H1 (cell line): ENCODE results near the gene CDH18. TPM values are rescaled to one million over a fixed set of nuclear protein-coding genes. Genes with fewer than 3 reads are reported as not detected.

Experiments used
- CTCF ChIA-PET: fragments of 300-600 bp; sonication (Branson Sonifier 250); formaldehyde crosslinking; loops from one replicate; lab custom pipeline; 2021; ENCODE audit not compliant: partially characterized antibody; lab: Charles Lee
- POLR2A ChIA-PET: fragments of 300-600 bp; sonication (Branson Sonifier 250); formaldehyde crosslinking; loops from one replicate; lab custom pipeline; 2021; ENCODE audit warnings: inconsistent platforms; ENCODE audit not compliant: partially characterized antibody; lab: Charles Lee
- DNase-seq, 2 experiments: peaks; one replicate each; pipeline versions ENCODE4 v3.0.0 to v3.0.0-alpha.2; 2010 to 2022; ENCODE audit warnings: low spot score in 2 of 2, low read depth in 1 of 2, mixed read lengths in 1 of 2
- FAIRE-seq: peaks from 2 replicates; lab custom pipeline; 2011; peaks lifted over from hg19 to GRCh38; lab: Jason Lieb, UNC
- H2AFZ ChIP-seq: 2 replicates; pipeline ENCODE4 v1.8.1; 2012; ENCODE audit warnings: low read length, inconsistent platforms
- H2AK5ac ChIP-seq: 2 replicates; pipeline ENCODE4 v1.6.1; 2013; ENCODE audit warnings: low read depth, low read length
- H2BK120ac ChIP-seq: replicated peaks from 2 replicates; pipeline ENCODE3; 2013; ENCODE audit warnings: low read depth, low read length, inconsistent platforms
- H2BK12ac ChIP-seq: 2 replicates; pipeline ENCODE4 v1.6.1; 2013; ENCODE audit warnings: low read depth, low read length
- H2BK15ac ChIP-seq: 2 replicates; pipeline ENCODE4 v1.6.1; 2013; ENCODE audit warnings: low read length
- H2BK20ac ChIP-seq: 2 replicates; pipeline ENCODE4 v1.6.1; 2013; ENCODE audit warnings: low read length
- H2BK5ac ChIP-seq: 2 replicates; pipeline ENCODE4 v1.6.1; 2013; ENCODE audit warnings: low read depth, low read length
- H3K14ac ChIP-seq: 2 replicates; pipeline ENCODE4 v1.6.1; 2013; ENCODE audit warnings: inconsistent platforms; ENCODE audit not compliant: insufficient read length
- H3K18ac ChIP-seq: 2 replicates; pipeline ENCODE4 v1.6.1; 2013; ENCODE audit warnings: low read length; ENCODE audit errors: extremely low read depth
- H3K23ac ChIP-seq: 2 replicates; pipeline ENCODE4 v1.6.1; 2013; ENCODE audit warnings: inconsistent platforms; ENCODE audit not compliant: insufficient read length
- H3K23me2 ChIP-seq: 2 replicates; pipeline ENCODE4 v1.6.1; 2013; ENCODE audit warnings: low read depth, low read length
- H3K27ac ChIP-seq: 2 replicates; pipeline ENCODE4 v1.6.1; 2011; ENCODE audit warnings: low read depth, low read length, inconsistent platforms
- H3K27me3 ChIP-seq, 4 experiments: replicated peaks in 1 of 4; 1 replicate in 1 of 4; 2 replicates in 3 of 4; pipeline versions ENCODE4 v1.6.1 to v1.8.1; 2011 to 2013; ENCODE audit warnings: low read length in 3 of 4, mild to moderate bottlenecking in 3 of 4, inconsistent platforms in 2 of 4, mixed read lengths in 2 of 4, moderate library complexity in 1 of 4; ENCODE audit not compliant: control insufficient read depth in 3 of 4, insufficient read depth in 3 of 4; ENCODE audit errors: extremely low read depth in 1 of 4
- H3K36me3 ChIP-seq, 4 experiments: 2 replicates each; pipeline versions ENCODE4 v1.6.1 to v1.8.1; 2011 to 2013; ENCODE audit warnings: mild to moderate bottlenecking in 4 of 4, low read length in 3 of 4, moderate library complexity in 2 of 4, control low read depth in 1 of 4, inconsistent platforms in 1 of 4; ENCODE audit not compliant: insufficient read depth in 4 of 4, control insufficient read depth in 2 of 4
- H3K4ac ChIP-seq: replicated peaks from 2 replicates; pipeline ENCODE3; 2013; ENCODE audit warnings: low read length, low read depth, mixed read lengths, inconsistent platforms; ENCODE audit not compliant: insufficient read length
- H3K4me1 ChIP-seq, 4 experiments: replicated peaks in 1 of 4; 1 replicate in 1 of 4; 2 replicates in 3 of 4; pipeline versions ENCODE4 v1.6.1 to v1.8.1; 2011 to 2013; ENCODE audit warnings: low read length in 3 of 4, inconsistent platforms in 2 of 4, mixed read lengths in 1 of 4; ENCODE audit not compliant: insufficient read depth in 4 of 4, control insufficient read depth in 3 of 4
- H3K4me2 ChIP-seq, 2 experiments: 2 replicates each; pipeline versions ENCODE4 v1.6.1 to v1.8.1; 2011 to 2013; ENCODE audit warnings: low read depth in 2 of 2, low read length in 2 of 2, control low read depth in 1 of 2, inconsistent platforms in 1 of 2, mild to moderate bottlenecking in 1 of 2; ENCODE audit not compliant: insufficient read depth in 1 of 2
- H3K4me3 ChIP-seq, 4 experiments: fragments of 200-600, 300-600 bp in 1 of 4; sonication (generic), shearing (Covaris generic), sonication (Bioruptor Twin) in 1 of 4; 2 replicates each; pipeline versions ENCODE4 v1.5.1 to v1.8.1; 2011 to 2016; ENCODE audit warnings: low read length in 4 of 4, low read depth in 3 of 4, control low read depth in 2 of 4, inconsistent platforms in 2 of 4, mild to moderate bottlenecking in 2 of 4, mixed read lengths in 1 of 4, moderate library complexity in 1 of 4; ENCODE audit not compliant: insufficient read depth in 2 of 4; ENCODE audit errors: extremely low read depth in 1 of 4
- H3K56ac ChIP-seq: replicated peaks from 2 replicates; pipeline ENCODE3; 2013; ENCODE audit warnings: low read depth, mild to moderate bottlenecking, mixed read lengths, low read length, inconsistent platforms; ENCODE audit not compliant: insufficient read length
- H3K79me1 ChIP-seq: 2 replicates; pipeline ENCODE4 v1.6.1; 2013; ENCODE audit warnings: low read depth, low read length, control low read depth
- H3K79me2 ChIP-seq, 2 experiments: 2 replicates each; pipeline versions ENCODE4 v1.6.1 to v1.8.1; 2012 to 2013; ENCODE audit warnings: low read length in 2 of 2, mild to moderate bottlenecking in 2 of 2, inconsistent platforms in 1 of 2; ENCODE audit not compliant: insufficient read depth in 2 of 2, control insufficient read depth in 1 of 2
- H3K9ac ChIP-seq, 4 experiments: replicated peaks in 1 of 4; 1 replicate in 1 of 4; 2 replicates in 3 of 4; pipeline versions ENCODE4 v1.6.1 to v1.8.1; 2011 to 2013; ENCODE audit warnings: low read depth in 3 of 4, low read length in 3 of 4, control low read depth in 2 of 4, mild to moderate bottlenecking in 2 of 4, moderate library complexity in 2 of 4, inconsistent platforms in 1 of 4; ENCODE audit errors: extremely low read depth in 1 of 4
- H3K9me3 ChIP-seq, 2 experiments: 2 replicates each; pipeline versions ENCODE4 v1.6.1 to v1.8.1; 2012 to 2013; ENCODE audit warnings: mild to moderate bottlenecking in 2 of 2, moderate library complexity in 2 of 2, control low read depth in 1 of 2, inconsistent platforms in 1 of 2, low read depth in 1 of 2, low read length in 1 of 2, mixed read lengths in 1 of 2; ENCODE audit not compliant: insufficient read depth in 2 of 2
- H4K20me1 ChIP-seq, 2 experiments: replicated peaks in 1 of 2; 2 replicates each; pipeline versions ENCODE3 to v1.8.1; 2011 to 2013; ENCODE audit warnings: inconsistent platforms in 2 of 2, low read length in 2 of 2, mild to moderate bottlenecking in 1 of 2; ENCODE audit not compliant: insufficient read depth in 2 of 2, control insufficient read depth in 1 of 2
- H4K5ac ChIP-seq: 2 replicates; pipeline ENCODE4 v1.6.1; 2013; ENCODE audit warnings: low read length, low read depth, mixed read lengths, inconsistent platforms; ENCODE audit not compliant: insufficient read length
- H4K8ac ChIP-seq: 2 replicates; pipeline ENCODE4 v1.8.0; 2013; ENCODE audit warnings: mild to moderate bottlenecking, moderate library complexity, low read length, inconsistent platforms; ENCODE audit not compliant: insufficient read depth; ENCODE audit errors: extremely low read depth
- H4K91ac ChIP-seq: replicated peaks from 2 replicates; pipeline ENCODE3; 2013; ENCODE audit warnings: low read length, mixed read lengths, inconsistent platforms; ENCODE audit not compliant: insufficient read length
- EGR1 ChIP-seq: IDR thresholded peaks from 2 replicates; pipeline ENCODE4 v1.6.1; 2011; ENCODE audit warnings: low read depth, low read length, borderline replicate concordance
- RFX5 ChIP-seq: IDR thresholded peaks from 2 replicates; pipeline ENCODE4 v1.6.1; 2011; ENCODE audit warnings: low read depth, low read length, improper control_type of control experiment, borderline replicate concordance
- SP2 ChIP-seq: IDR thresholded peaks from 2 replicates; pipeline ENCODE4 v1.6.1; 2012; ENCODE audit warnings: mild to moderate bottlenecking, low read length, inconsistent platforms
- TAF7 ChIP-seq: optimal IDR thresholded peaks from 2 replicates; pipeline ENCODE3; 2011; ENCODE audit warnings: low read depth, mild to moderate bottlenecking, inconsistent platforms, low read length, moderate library complexity, borderline replicate concordance
- TEAD4 ChIP-seq: IDR thresholded peaks from 2 replicates; pipeline ENCODE4 v1.6.1; 2012; ENCODE audit warnings: low read depth, low read length, inconsistent platforms, mixed read lengths
- WGBS, 2 experiments: shearing (Covaris generic) in 1 of 2; methylation state at CpG; one replicate each; pipeline versions ENCODE4 v1.1.6 to v1.1.7; 2013 to 2015; ENCODE audit warnings: low lambda C conversion rate in 2 of 2, mixed read lengths in 2 of 2, inconsistent platforms in 1 of 2, low coverage in 1 of 2, missing lambda C conversion rate in 1 of 2; ENCODE audit not compliant: insufficient replicate concordance in 2 of 2, insufficient coverage in 1 of 2, insufficient read length in 1 of 2; ENCODE audit errors: extremely low coverage in 1 of 2, missing lambda C conversion rate in 1 of 2; 5-methylcytosine and 5-hydroxymethylcytosine counted together
- polyA plus RNA-seq, 7 experiments: library from polyadenylated mRNA; depleted of rRNA in 3 of 7; stranded (reverse) in 5 of 7; unstranded in 2 of 7; fragments of >200 nt in 5 of 7; fragments of 200-250 nt in 2 of 7; gene quantifications; 1 replicate in 5 of 7; 2 replicates in 1 of 7; 4 replicates in 1 of 7; pipeline versions ENCODE4 v1.2.1 to v1.2.3, GENCODE V29; 2011 to 2013; ENCODE audit warnings: missing spikeins in 2 of 7, mixed read lengths in 2 of 7
- total RNA-seq: library from RNA; stranded (reverse); fragmentation: NEBNext Ultra II Directional; extraction: Animal tissue kit (Norgen Biotek cat#: 25700); gene quantifications from 2 replicates; pipeline ENCODE4 v1.2.1, GENCODE V29; 2021

Gene CDH18
- total and polyA plus RNA-seq, 2 of the 8 experiments (the other 6 are each of a cell fraction or from before 2014, with no cell fraction given): 0.30 to 0.32 TPM

- no peaks in the 10 kb centered on the region for H3K79me2 ChIP-seq
- TF ChIP-seq SP2 (no peak), RFX5 (no peak), TEAD4 (no peak), TAF7 (no peak), EGR1 (no peak)
- TF ChIP-seq, all 59 proteins: peak for 0
- DNase-seq (no peak), FAIRE-seq (no peak)
- POLR2A ChIA-PET: no interaction called here
- Histone ChIP-seq H3K9ac (no peak overlapping the region), H4K5ac (no peak overlapping the region), H3K56ac (no peak overlapping the region), H2AFZ (no peak overlapping the region), H2BK20ac (no peak overlapping the region), H3K9me3 (no peaks in the 10 kb centered on the region), H2AK5ac (no peak overlapping the region), H3K4me3 (no peak overlapping the region), H3K4me1 (peaks cover 0 to 6% (median 3%) of the 10 kb centered on the region in 4 experiments; a peak in 2 of 7 replicates), H3K79me1 (no peaks in the 10 kb centered on the region), H2BK12ac (no peak overlapping the region), H3K27ac (no peak overlapping the region), H3K14ac (no peak overlapping the region), H3K4ac (no peak overlapping the region), H3K23me2 (no peaks in the 10 kb centered on the region), H3K36me3 (no peaks in the 10 kb centered on the region), H3K23ac (no peak overlapping the region), H3K4me2 (no peak overlapping the region), H2BK5ac (no peak overlapping the region), H4K20me1 (no peaks in the 10 kb centered on the region), H4K91ac (no peak overlapping the region), H2BK15ac (no peak overlapping the region), H3K18ac (no peak overlapping the region), H3K27me3 (no peaks in the 10 kb centered on the region), H2BK120ac (no peak overlapping the region), H4K8ac (no peak overlapping the region)
- CTCF ChIA-PET: no interaction called here
- WGBS, 2 experiments: 97% methylated on average over 4 of the region's 4 CpGs; no CpG with 5 or more reads in 1 of the 2 experiments
Observed at GRCh38 chr5:19920761-19921160, 67.2 kb downstream of the CDH18 start.
